ENCODE measurements around the gene GALNS. TPM values are rescaled to one million over a fixed set of nuclear protein-coding genes. Genes with fewer than 3 reads are reported as not detected.

GALNS gene
- total and polyA plus RNA-seq, 2 donors (not counting 3 experiments of a cell fraction or from before 2014, with no cell fraction given), result 21.8 to 40.2 TPM

- no peaks in the 10 kb centered on the region for H4K20me1 ChIP-seq (replicated peaks; ENCODE audit: control insufficient read depth, extremely low read depth, insufficient read depth, low read length)
- ChIA-PET CTCF (no interaction called here), POLR2A (interaction anchor here (0.6 kb wide), 1 partner anchor 326 kb away, joined by 3 read pairs; no protein-coding TSS in a partner anchor)
- BruUV-seq (replicated peaks), result no TSS peak
- no peak overlapping the region for H3K27ac ChIP-seq (ENCODE audit: insufficient read depth, low read depth, low read length)
- H3K4me3 ChIP-seq (replicated peaks in 1 of 3; ENCODE audit: insufficient read depth in 1 of 3, low read depth in 1 of 3, low read length in 3 of 3), result no peak overlapping the region
- H3K27me3 ChIP-seq (ENCODE audit: control insufficient read depth in 2 of 2, insufficient read depth in 2 of 2, low read length in 2 of 2), result no peaks in the 10 kb centered on the region
- H3K36me3 ChIP-seq (ENCODE audit: control insufficient read depth in 2 of 2, extremely low read depth in 1 of 2, insufficient read depth in 2 of 2, low read length in 2 of 2), result peaks cover 0 to 3% of the 10 kb centered on the region in 2 experiments
- no peak overlapping the region for H2AFZ ChIP-seq (ENCODE audit: low read depth, low read length)
- no peaks in the 10 kb centered on the region for H3K9me1 ChIP-seq (replicated peaks; ENCODE audit: control insufficient read depth, extremely low read depth, insufficient read depth, low read length)
- no peak for FAIRE-seq
- intact Hi-C loops (cut with micrococcal nuclease), result no loop called here
- no peak overlapping the region for H3K9ac ChIP-seq (replicated peaks; ENCODE audit: extremely low read depth, insufficient read depth, low read length)
- H3K9me3 ChIP-seq (replicated peaks; ENCODE audit: control insufficient read depth, insufficient read depth, low read length), result no peaks in the 10 kb centered on the region
- no peaks in the 10 kb centered on the region for H3K79me2 ChIP-seq (ENCODE audit: control insufficient read depth, insufficient read depth, low read length)
- TF ChIP-seq FOS (IDR thresholded peaks at IDR 0.05; ENCODE audit: borderline replicate concordance, insufficient read depth, low read length), result no peak
- no peak for TF ChIP-seq GATA2 (IDR thresholded peaks at IDR 0.05; ENCODE audit: insufficient read depth, insufficient read length, low read depth, low read length)
- no peak for TF ChIP-seq EZH2 (IDR thresholded peaks at IDR 0.05; ENCODE audit: borderline replicate concordance, low read depth, low read length, severe bottlenecking)
- no peak for TF ChIP-seq MYC (IDR thresholded peaks at IDR 0.05; ENCODE audit: low read depth, low read length)
- TF ChIP-seq POLR2AphosphoS5 (IDR thresholded peaks at IDR 0.05; ENCODE audit: insufficient read depth, low read depth, low read length), result no peak
- TF ChIP-seq POLR2A (IDR thresholded peaks at IDR 0.05; ENCODE audit: low read depth, low read length), result no peak
- no peak for TF ChIP-seq JUN (IDR thresholded peaks at IDR 0.05; ENCODE audit: borderline replicate concordance, insufficient read depth, insufficient read length, low read depth)
- no peak for TF ChIP-seq MAX (IDR thresholded peaks at IDR 0.05; ENCODE audit: insufficient read depth, insufficient read length)
- H3K4me1 ChIP-seq (ENCODE audit: control insufficient read depth, extremely low read depth, insufficient read depth, low read length), result no peaks in the 10 kb centered on the region
- DNase-seq (ENCODE audit: low read depth, low spot score), result no peak
- dilution Hi-C loops (cut with MboI; ENCODE audit: extremely low pct_ligation_motif_present, low sequenced_read_pairs), result no loop called here
- H3K4me2 ChIP-seq (ENCODE audit: insufficient read depth, low read length), result no peak overlapping the region
Measured at GRCh38 chr16:88830258-88830657, 26.5 kb downstream of the GALNS start.

- H3K27me3 ChIP-seq (ENCODE audit: control insufficient read depth in 2 of 2, insufficient read depth in 2 of 2, low read length in 2 of 2), result no peaks in the 10 kb centered on the region
- POLR2A ChIA-PET, result no interaction called here
- dilution Hi-C loops (cut with MboI; ENCODE audit: extremely low pct_ligation_motif_present, low sequenced_read_pairs), result no loop called here
Measured at GRCh38 chr16:88828711-88829110, 28.0 kb downstream of the GALNS start.

More at GRCh38 chr16:88828711-88829110, 28.0 kb downstream of the GALNS start:
- TF ChIP-seq JUN (IDR thresholded peaks at IDR 0.05; ENCODE audit: borderline replicate concordance, insufficient read depth, insufficient read length, low read depth) (no peak), EZH2 (IDR thresholded peaks at IDR 0.05; ENCODE audit: borderline replicate concordance, low read depth, low read length, severe bottlenecking) (no peak), MYC (IDR thresholded peaks at IDR 0.05; ENCODE audit: low read depth, low read length) (no peak), MAX (IDR thresholded peaks at IDR 0.05; ENCODE audit: insufficient read depth, insufficient read length) (no peak), POLR2AphosphoS5 (IDR thresholded peaks at IDR 0.05; ENCODE audit: insufficient read depth, low read depth, low read length) (no peak), FOS (IDR thresholded peaks at IDR 0.05; ENCODE audit: borderline replicate concordance, insufficient read depth, low read length) (no peak), CTCF (IDR thresholded peaks at IDR 0.05; ENCODE audit: extremely low read depth in 1 of 2, insufficient read depth in 1 of 2, low read depth in 1 of 2, low read length in 2 of 2) (no peak), POLR2A (IDR thresholded peaks at IDR 0.05; ENCODE audit: low read depth, low read length) (no peak), GATA2 (IDR thresholded peaks at IDR 0.05; ENCODE audit: insufficient read depth, insufficient read length, low read depth, low read length) (no peak)
- Histone ChIP-seq H3K9me3 (replicated peaks; ENCODE audit: control insufficient read depth, insufficient read depth, low read length) (no peaks in the 10 kb centered on the region), H2AFZ (ENCODE audit: low read depth, low read length) (no peak overlapping the region), H3K79me2 (ENCODE audit: control insufficient read depth, insufficient read depth, low read length) (no peaks in the 10 kb centered on the region), H3K9me1 (replicated peaks; ENCODE audit: control insufficient read depth, extremely low read depth, insufficient read depth, low read length) (no peaks in the 10 kb centered on the region), H3K36me3 (ENCODE audit: control insufficient read depth in 2 of 2, extremely low read depth in 1 of 2, insufficient read depth in 2 of 2, low read length in 2 of 2) (no peaks in the 10 kb centered on the region), H3K4me1 (ENCODE audit: control insufficient read depth, extremely low read depth, insufficient read depth, low read length) (no peaks in the 10 kb centered on the region), H4K20me1 (replicated peaks; ENCODE audit: control insufficient read depth, extremely low read depth, insufficient read depth, low read length) (no peaks in the 10 kb centered on the region), H3K27ac (ENCODE audit: insufficient read depth, low read depth, low read length) (no peak overlapping the region), H3K9ac (replicated peaks; ENCODE audit: extremely low read depth, insufficient read depth, low read length) (no peak overlapping the region), H3K4me2 (ENCODE audit: insufficient read depth, low read length) (no peak overlapping the region), H3K4me3 (replicated peaks in 1 of 3; ENCODE audit: insufficient read depth in 1 of 3, low read depth in 1 of 3, low read length in 3 of 3) (no peak overlapping the region)
- CTCF ChIA-PET, result no interaction called here
- no TSS peak for BruUV-seq (replicated peaks)
- DNase-seq (ENCODE audit: low read depth, low spot score) (no peak), FAIRE-seq (no peak)
- intact Hi-C loops (cut with micrococcal nuclease), result no loop called here
